Measurements from ENCODE around the gene DUSP6.

Gene DUSP6

GRCh38 chr12:89328151-89329030 lies 23.9 kb downstream of the DUSP6 start:
- DNase-seq, result no peak

- no peak for DNase-seq
Measured at GRCh38 chr12:89327486-89328094, 24.7 kb downstream of the DUSP6 start.

DNA sequence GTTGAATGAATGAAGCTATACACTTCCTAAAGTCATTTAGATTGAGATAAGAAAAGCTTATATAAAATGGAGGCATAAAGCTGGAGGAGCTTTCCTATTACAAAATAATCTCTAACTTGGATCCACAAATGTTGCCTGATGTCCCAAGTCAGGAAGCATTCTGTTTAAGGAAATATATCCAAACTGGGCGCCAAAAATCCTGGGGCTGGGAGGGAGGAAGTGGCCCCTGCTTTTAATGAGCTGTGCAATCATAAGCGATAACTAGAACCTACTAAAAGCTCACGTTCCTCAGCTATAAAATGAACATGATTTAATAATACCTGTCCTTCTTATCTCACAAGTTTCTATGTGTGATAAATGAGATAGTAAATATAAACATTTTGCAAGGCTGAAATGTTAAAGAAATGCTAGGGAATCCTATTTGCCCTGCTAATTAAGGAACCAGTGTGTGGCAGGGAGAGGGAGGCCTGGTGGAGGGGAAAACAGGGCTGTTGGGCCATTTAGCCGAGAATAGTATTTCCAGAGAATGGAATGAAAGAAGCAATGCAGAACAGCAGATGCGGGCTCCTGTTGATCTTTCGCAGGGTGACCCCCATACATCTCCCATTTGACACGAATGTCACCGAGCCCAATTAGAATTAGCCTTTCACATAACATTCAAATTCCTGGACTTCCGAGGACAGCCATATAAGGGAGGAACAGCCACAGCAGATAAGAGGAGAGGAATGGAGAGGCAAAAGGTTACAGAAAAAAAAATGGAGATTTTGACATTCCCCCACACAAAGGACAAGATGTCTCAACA lies 25.9 kb downstream of the DUSP6 start:
- no peak for DNase-seq

DNA sequence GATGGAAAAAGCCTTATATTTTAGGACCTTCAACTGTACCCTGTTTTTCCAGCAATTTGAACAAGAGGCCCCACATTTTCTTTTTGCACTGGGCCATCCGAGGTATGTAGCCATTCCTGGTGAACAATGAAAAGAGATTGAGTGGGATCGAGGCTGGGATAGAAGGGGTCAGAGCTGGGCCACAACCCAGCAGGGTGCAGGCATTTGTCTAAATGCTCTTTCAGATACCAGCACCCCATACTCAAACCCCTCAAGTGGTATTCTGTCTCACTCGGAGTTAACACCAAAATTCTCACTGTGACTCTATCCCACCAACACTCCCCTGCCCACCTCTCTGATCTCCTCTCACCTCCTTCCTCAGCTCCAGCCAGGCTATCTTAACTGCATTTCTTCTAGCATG lies 26.8 kb downstream of the DUSP6 start:
- DNase-seq, result no peak

DNA sequence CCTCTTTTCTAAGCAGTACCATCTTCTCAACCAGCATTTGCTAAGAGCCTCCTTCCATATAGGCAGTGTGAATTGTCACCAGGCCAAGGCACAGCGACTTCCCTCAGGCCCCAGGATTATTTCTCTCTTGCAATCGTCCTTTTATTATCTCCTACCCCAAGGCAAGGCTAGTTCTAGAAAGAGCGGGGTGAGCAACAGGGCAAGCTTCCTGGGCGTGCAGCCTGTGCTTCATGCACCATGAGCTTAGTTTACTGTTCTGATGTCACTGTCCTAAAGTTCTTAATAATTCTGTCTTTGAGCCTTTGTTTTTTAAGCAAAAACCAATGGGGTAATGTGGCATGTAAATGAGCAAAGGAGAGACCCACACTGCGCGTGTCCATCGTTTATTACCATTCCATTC lies 27.9 kb downstream of the DUSP6 start:
- no peak for DNase-seq

DNA sequence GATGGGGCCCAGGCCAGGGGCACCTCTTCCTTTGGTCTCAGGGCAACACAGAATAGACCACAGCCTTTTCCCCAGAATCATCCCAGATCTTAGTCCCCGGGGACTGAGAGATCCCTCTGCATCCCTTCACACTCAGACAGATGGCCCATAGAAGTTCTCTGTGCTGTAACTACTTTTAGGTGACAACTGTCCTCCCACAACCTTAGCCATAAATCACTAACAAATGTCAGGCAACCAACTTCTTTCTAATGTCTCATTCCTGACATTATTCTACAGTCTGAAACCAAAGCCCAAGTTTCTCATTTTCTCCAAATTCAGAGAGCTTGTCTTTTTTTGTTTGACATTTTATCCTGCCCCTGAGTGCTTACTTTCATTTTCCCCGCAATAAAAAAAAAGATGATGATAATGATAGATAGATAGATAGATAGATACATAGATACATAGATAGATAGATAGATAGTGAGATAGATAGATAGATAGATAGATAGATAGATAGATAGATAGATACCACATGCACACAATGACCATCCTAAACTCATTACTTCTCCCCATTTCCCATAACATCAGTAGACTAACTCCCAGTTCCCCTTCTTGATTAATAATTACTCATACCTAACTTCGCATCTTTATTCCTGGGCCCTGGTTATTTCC lies 28.6 kb downstream of the DUSP6 start:
- no peak for DNase-seq

DNA sequence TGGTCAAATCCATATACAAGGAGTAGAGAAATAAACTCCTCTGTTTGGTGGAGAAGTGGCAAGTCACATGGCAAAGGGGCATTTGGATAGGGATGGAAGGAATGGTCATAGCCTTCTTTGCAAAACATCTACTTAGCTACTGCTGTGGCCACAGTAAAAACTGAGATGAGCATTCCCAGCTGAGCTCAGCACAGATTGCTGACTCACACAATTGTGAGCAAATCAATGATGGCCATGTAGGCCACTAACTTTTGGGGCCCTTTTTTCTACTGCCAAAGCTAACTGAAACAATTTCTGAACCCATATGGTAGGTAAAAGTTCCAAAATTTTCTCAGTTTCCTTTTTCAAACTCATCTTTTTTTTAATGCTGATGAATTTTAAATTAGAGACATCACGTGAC lies 31.6 kb downstream of the DUSP6 start:
- DNase-seq, result no peak

- no peak for DNase-seq
Measured at GRCh38 chr12:89319606-89320005, 32.7 kb downstream of the DUSP6 start.

- no peak for DNase-seq
Measured at GRCh38 chr12:89319122-89319521, 33.2 kb downstream of the DUSP6 start.

- DNase-seq, result no peak
Measured at GRCh38 chr12:89316705-89317139, 35.6 kb downstream of the DUSP6 start.

GRCh38 chr12:89314060-89314761 lies 38.1 kb downstream of the DUSP6 start:
- DNase-seq, result no peak

DNA sequence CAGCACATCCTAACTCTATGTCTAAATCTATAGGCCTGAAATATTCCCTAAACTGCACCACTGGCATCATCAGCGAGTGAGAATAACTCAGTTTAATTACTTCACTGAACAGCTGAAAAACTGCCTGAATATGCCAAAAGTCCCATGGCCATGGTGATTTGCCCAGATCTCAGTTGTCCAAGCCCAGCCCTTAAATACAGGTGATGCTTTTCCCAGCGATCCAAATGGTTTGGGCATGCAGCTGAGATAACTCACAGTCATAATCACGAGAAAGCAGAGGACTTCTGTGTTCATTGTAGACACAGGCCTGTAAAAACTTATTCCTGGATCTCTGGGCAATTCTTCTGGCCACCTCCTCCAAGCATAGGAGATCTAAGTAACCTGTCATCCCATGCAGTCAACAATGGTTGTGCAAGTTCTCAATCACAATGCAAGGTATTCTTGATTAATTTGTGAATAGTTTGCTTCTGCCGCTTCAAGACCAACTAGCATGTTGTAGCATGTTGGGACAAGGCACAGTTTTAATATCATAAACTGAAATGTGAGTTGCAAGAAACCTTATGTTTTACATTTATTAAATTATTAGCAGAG lies 40.5 kb downstream of the DUSP6 start:
- no peak for DNase-seq

GRCh38 chr12:89309815-89310214 lies 42.5 kb downstream of the DUSP6 start:
- DNase-seq, result no peak

- DNase-seq, result no peak
Measured at GRCh38 chr12:89309440-89309802, 42.9 kb downstream of the DUSP6 start.

GRCh38 chr12:89307474-89308253 lies 44.6 kb downstream of the DUSP6 start:
- DNase-seq, result no peak

GRCh38 chr12:89306827-89307473 lies 45.4 kb downstream of the DUSP6 start:
- no peak for DNase-seq

DNA sequence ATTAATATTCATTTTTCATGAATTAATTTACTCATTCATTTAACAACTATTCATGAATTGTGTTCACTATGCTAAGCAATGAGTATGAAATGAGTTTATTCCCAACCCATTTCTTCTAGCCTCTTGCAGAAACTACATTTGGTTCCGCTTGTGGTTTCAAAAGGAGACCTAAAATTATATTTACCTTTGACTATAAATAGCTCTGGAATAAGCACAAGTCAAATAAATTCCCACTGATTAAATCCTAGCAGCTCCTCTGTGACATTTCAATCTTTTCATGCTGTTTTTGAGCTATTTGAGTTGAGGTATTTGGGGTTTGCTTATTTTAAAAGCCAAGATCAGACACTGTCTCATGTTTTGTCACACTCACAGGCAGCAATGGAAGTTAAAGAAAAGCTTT lies 46.9 kb downstream of the DUSP6 start:
- DNase-seq, result no peak

DNA sequence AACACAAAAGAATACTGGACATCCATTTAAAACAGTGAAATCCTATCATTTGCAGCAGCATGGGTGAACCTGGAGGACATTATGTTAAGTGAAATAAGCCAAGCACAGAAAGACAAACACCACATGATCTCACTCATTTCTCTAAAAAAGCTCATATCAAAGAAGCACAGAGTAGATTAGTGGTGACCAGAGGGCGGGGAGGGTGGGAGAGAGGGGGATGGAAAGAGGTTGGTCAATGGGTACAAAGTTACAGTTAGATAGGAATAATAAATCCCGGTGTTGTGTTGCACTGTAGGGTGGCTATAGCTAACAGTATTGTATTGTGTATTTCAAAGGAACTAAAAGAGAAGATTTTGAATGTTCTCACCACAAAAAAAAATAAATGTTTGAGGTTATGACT lies 52.4 kb downstream of the DUSP6 start:
- DNase-seq, result no peak

GRCh38 chr12:89299417-89299816 lies 52.9 kb downstream of the DUSP6 start:
- DNase-seq, result no peak
